ENCODE results near the gene GNB2. TPM values are rescaled to one million over a fixed set of nuclear protein-coding genes. Genes with fewer than 3 reads are reported as not detected.
"Not testable (repeated sequence)": the region's sequence is repeated elsewhere in the genome, so short reads cannot be mapped to it uniquely, and the experiment has no call there.

GNB2 gene
- total and polyA plus RNA-seq, 12 donors, result 32.8 to 227 (median 106) TPM

DNA sequence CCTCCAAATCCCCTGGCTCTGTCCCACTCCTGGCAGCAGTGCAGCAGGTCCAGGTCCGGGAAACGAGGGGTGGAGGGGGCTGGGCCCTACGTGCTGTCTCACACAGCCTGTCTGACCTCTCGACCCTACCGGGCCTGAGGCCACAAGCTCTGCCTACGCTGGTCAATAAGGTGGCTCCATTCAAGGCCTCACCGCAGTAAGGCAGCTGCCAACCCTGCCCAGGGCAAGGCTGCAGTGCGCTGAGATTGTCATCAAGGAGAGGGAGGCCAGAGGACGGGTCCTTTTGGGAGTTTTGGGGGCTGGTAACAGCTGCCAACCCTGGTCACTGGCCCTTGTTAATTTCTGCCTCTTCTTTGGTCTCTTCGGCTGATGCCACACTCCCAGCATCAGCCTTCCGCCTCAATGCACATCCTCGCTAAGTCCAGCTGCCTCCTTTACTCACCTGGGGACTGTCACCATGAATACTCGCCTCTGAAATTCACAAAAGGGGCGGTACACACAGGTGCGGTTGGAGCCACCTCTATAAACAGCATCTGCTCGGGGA is 50.3 kb downstream of the GNB2 start:
- Histone ChIP-seq H3K4me1 (peaks cover 0 to 17% (median 0%) of the 10 kb centered on the region in 9 donors), H3K27me3 (peaks cover 4 to 79% (median 57%) of the 10 kb centered on the region in 7 donors), H3K9me3 (no peaks in the 10 kb centered on the region), H3K36me3 (no peaks in the 10 kb centered on the region), H3K27ac (no peak overlapping the region), H3K4me3 (no peak overlapping the region)
- ATAC-seq (no peak), DNase-seq (no peak)
- WGBS, 2 donors, result 83 to 85% methylated on average over 16 of the region's 16 CpGs
- TF ChIP-seq, protein P1, sequence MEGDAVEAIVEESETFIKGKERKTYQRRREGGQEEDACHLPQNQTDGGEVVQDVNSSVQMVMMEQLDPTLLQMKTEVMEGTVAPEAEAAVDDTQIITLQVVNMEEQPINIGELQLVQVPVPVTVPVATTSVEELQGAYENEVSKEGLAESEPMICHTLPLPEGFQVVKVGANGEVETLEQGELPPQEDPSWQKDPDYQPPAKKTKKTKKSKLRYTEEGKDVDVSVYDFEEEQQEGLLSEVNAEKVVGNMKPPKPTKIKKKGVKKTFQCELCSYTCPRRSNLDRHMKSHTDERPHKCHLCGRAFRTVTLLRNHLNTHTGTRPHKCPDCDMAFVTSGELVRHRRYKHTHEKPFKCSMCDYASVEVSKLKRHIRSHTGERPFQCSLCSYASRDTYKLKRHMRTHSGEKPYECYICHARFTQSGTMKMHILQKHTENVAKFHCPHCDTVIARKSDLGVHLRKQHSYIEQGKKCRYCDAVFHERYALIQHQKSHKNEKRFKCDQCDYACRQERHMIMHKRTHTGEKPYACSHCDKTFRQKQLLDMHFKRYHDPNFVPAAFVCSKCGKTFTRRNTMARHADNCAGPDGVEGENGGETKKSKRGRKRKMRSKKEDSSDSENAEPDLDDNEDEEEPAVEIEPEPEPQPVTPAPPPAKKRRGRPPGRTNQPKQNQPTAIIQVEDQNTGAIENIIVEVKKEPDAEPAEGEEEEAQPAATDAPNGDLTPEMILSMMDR (IDR thresholded peaks at IDR 0.05), result no peak
- intact Hi-C loops (cut with DNase I), result loop anchor here in 2 of 10 donors (10.0 kb wide), 1 partner anchor 259 kb away; the partner anchor contains the start of gene SPACDR (in 2 of the 2)

DNA sequence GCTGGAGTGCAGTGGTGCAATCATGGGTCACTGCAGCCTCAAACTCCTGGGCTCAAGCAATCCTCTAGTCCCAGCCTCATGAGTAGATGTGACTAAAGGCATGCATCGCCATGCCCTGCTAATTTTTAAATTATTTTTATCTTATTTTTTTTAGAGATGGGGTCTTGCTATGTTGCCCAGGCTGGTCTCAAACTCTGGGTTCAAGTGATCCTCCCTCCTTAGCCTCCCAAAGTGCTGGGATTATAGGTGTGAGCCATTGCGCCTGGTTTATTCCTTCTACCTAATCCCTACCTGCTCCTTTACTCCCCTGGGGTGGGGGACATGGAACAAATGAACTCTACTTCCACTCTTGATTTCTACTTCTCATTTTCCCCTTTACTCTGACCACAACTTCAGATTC is 50.8 kb downstream of the GNB2 start:
- ATAC-seq, H3K36me3 ChIP-seq, DNase-seq, H3K9me3 ChIP-seq, H3K4me3 ChIP-seq, H3K27ac ChIP-seq: not testable (repeated sequence)
- WGBS, 2 donors, result 90% methylated on average over 2 of the region's 2 CpGs
- Histone ChIP-seq H3K4me1 (peaks cover 0 to 17% (median 0%) of the 10 kb centered on the region in 9 donors), H3K27me3 (peaks cover 4 to 75% (median 56%) of the 10 kb centered on the region in 7 donors)
- intact Hi-C loops (cut with DNase I), result loop anchor here in 2 of 10 donors (10.0 kb wide), 1 partner anchor 260 kb away; the partner anchor contains the start of gene SPACDR (in 2 of the 2)

DNA sequence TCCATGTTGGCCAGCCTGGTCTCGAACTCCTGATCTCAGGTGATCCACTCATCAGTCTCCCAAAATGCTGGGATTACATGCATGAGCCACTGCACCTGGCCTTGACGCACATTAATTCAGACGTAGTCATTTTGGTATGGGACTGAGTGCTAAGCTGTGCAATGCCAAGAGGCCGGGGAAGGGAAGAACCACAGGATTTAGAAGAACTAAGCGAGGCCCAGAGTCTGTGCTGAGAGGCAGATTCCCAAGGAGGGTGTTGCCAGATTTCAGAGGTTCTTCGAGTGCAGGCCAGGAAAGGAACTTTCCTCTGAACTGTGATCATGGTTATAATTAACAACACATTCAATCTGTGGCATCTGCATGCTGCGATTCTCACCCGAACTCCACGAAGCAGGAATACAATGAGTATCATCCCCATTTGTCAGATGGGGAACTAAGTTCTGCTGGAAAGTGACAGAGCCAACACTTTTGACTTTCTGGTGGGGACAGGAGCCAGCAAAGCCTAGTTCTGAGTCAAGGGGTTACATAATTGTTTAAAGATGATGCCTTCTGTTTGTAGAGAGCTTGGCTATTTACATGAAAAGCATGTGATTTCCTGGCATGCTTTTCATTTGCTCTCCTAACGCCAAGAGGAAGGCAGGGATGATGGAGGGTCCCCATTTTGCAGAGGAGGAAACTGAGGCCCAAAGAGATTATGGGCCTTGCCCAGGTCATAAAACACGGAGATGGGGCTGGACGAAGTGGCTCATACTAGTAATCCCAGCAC is 53.6 kb downstream of the GNB2 start:
- Histone ChIP-seq H3K4me1 (peaks cover 0 to 6% (median 0%) of the 10 kb centered on the region in 9 donors), H3K4me3 (no peak overlapping the region), H3K9me3 (no peaks in the 10 kb centered on the region), H3K27ac (no peak overlapping the region), H3K36me3 (no peaks in the 10 kb centered on the region), H3K27me3 (peaks cover 0 to 67% (median 28%) of the 10 kb centered on the region in 7 donors)
- TF ChIP-seq, protein P1 (IDR thresholded peaks at IDR 0.05), result no peak
- ATAC-seq (no peak), DNase-seq (no peak)
- WGBS, 2 donors, result 64 to 65% methylated on average over 12 of the region's 12 CpGs
- intact Hi-C loops (cut with DNase I), result loop anchor here in 4 of 10 donors (5.0 to 10.0 kb wide), 3 partner anchors 165 to 262 kb away; partner anchors contain the start of gene SPACDR (in 2 of the 4)

DNA sequence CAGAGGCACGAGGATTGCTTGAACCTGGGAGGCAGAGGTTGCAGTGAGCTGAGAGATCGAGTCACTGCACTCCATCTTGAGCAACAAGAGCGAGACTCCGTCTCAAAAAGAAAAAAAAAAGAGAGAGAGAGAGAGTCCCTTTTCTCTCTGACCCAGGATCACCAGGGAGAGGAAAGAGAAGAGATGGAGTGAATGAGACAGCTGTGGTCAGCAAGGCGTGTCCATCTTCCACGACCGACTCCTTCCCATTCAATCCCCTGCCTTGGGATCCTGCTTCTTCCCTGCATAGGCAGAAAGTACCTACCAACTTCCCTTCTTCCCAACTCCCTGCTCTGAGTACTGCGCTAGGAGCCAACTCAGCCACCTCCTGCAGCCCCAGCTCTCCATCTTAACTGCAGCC is 54.7 kb downstream of the GNB2 start:
- no peak overlapping the region for H3K4me3 ChIP-seq
- no peaks in the 10 kb centered on the region for H3K36me3 ChIP-seq
- no peak for DNase-seq
- no peak for ATAC-seq
- intact Hi-C loops (cut with DNase I), result loop anchor here in 5 of 10 donors (1.0 to 10.0 kb wide), 4 partner anchors 16 to 263 kb away; partner anchors contain the start of gene SPACDR (in 2 of the 5)
- no peak overlapping the region for H3K27ac ChIP-seq
- 72 to 76% methylated on average over 8 of the region's 8 CpGs for WGBS, 2 donors
- no peaks in the 10 kb centered on the region for H3K9me3 ChIP-seq
- H3K27me3 ChIP-seq, result peaks cover 0 to 62% (median 18%) of the 10 kb centered on the region in 7 donors
- peaks cover 0 to 6% (median 0%) of the 10 kb centered on the region in 9 donors for H3K4me1 ChIP-seq
- TF ChIP-seq, protein P1 (IDR thresholded peaks at IDR 0.05), result no peak

Other genes starting within 250 kb of the GNB2 start
- gene ZCWPW1, start 245.0 kb upstream of the GNB2 start, total RNA-seq, result 1 to 10 TPM; 3.3 to 5.5 (median 4.0) TPM
- 1 to 10 TPM; 7.2 to 7.5 TPM for gene ZCWPW1, start 245.0 kb upstream of the GNB2 start, polyA plus RNA-seq
- 10 to 100 TPM; 17.2 to 27.7 (median 23.0) TPM for gene MEPCE, start 243.9 kb upstream of the GNB2 start, total RNA-seq
- 10 to 100 TPM; 15.1 to 18.7 TPM for gene MEPCE, start 243.9 kb upstream of the GNB2 start, polyA plus RNA-seq
- 10 to 100 TPM in 7 of 10 donors, 1 to 10 TPM in 3; 7.5 to 18.2 (median 11.3) TPM for gene PPP1R35, start 237.2 kb upstream of the GNB2 start, total RNA-seq
- 10 to 100 TPM; 30.3 to 60.4 TPM for gene PPP1R35, start 237.2 kb upstream of the GNB2 start, polyA plus RNA-seq
- gene SPACDR, start 209.5 kb upstream of the GNB2 start, total RNA-seq, result 1 to 10 TPM in 2 of 10 donors, under 1 TPM in 4, not detected in 4; 0.28 to 1.1 (median 0.54) TPM
- gene SPACDR, start 209.5 kb upstream of the GNB2 start, polyA plus RNA-seq, result 1 to 10 TPM in 1 of 2 donors, under 1 TPM in 1; 0.93 to 1.3 TPM
- 10 to 100 TPM; 36.0 to 72.3 (median 46.7) TPM for gene TSC22D4, start 194.5 kb upstream of the GNB2 start, total RNA-seq
- 10 to 100 TPM; 46.0 to 53.7 TPM for gene TSC22D4, start 194.5 kb upstream of the GNB2 start, polyA plus RNA-seq
- under 1 TPM; 0.10 to 0.86 (median 0.30) TPM for gene NYAP1, start 189.8 kb upstream of the GNB2 start, total RNA-seq
- gene NYAP1, start 189.8 kb upstream of the GNB2 start, polyA plus RNA-seq, result under 1 TPM; 0.30 to 0.59 TPM
- gene AGFG2, start 134.5 kb upstream of the GNB2 start, total RNA-seq, result 10 to 100 TPM; 20.7 to 35.8 (median 28.4) TPM
- gene AGFG2, start 134.5 kb upstream of the GNB2 start, polyA plus RNA-seq, result 10 to 100 TPM in 1 of 2 donors, 1 to 10 TPM in 1; 9.9 to 24.0 TPM
- gene SAP25, start 99.8 kb upstream of the GNB2 start, total RNA-seq, result under 1 TPM in 5 of 10 donors, not detected in 5; 0.36 to 0.87 (median 0.62) TPM
- gene SAP25, start 99.8 kb upstream of the GNB2 start, polyA plus RNA-seq, result 1 to 10 TPM in 1 of 2 donors, under 1 TPM in 1; 0.88 to 2.3 TPM
- 10 to 100 TPM; 18.4 to 37.9 (median 23.6) TPM for gene LRCH4, start 87.6 kb upstream of the GNB2 start, total RNA-seq
- gene LRCH4, start 87.6 kb upstream of the GNB2 start, polyA plus RNA-seq, result 10 to 100 TPM; 36.1 to 57.6 TPM
- under 1 TPM in 8 of 10 donors, not detected in 2; 0.15 to 0.66 (median 0.40) TPM for gene FBXO24, start 87.4 kb upstream of the GNB2 start, total RNA-seq
- under 1 TPM; 0.20 to 0.73 TPM for gene FBXO24, start 87.4 kb upstream of the GNB2 start, polyA plus RNA-seq
- gene PCOLCE, start 71.4 kb upstream of the GNB2 start, total RNA-seq, result 10 to 100 TPM; 13.1 to 59.6 (median 25.8) TPM
- gene PCOLCE, start 71.4 kb upstream of the GNB2 start, polyA plus RNA-seq, result 10 to 100 TPM; 56.4 to 74.3 TPM
- 10 to 100 TPM in 5 of 10 donors, 1 to 10 TPM in 5; 8.0 to 12.5 (median 9.9) TPM for gene MOSPD3, start 61.2 kb upstream of the GNB2 start, total RNA-seq
- 10 to 100 TPM; 11.2 to 12.6 TPM for gene MOSPD3, start 61.2 kb upstream of the GNB2 start, polyA plus RNA-seq
- under 1 TPM in 3 of 10 donors, not detected in 7; 0.20 to 0.57 (median 0.49) TPM for gene TFR2, start 32.2 kb upstream of the GNB2 start, total RNA-seq
- gene TFR2, start 32.2 kb upstream of the GNB2 start, polyA plus RNA-seq, result under 1 TPM; 0.29 to 0.58 TPM
- gene ACTL6B, start 17.3 kb upstream of the GNB2 start, total RNA-seq, result not detected
- not detected for gene ACTL6B, start 17.3 kb upstream of the GNB2 start, polyA plus RNA-seq
- 10 to 100 TPM; 20.5 to 33.9 (median 24.2) TPM for gene GIGYF1, start 20.5 kb downstream of the GNB2 start, total RNA-seq
- 10 to 100 TPM in 1 of 2 donors, 1 to 10 TPM in 1; 9.4 to 47.3 TPM for gene GIGYF1, start 20.5 kb downstream of the GNB2 start, polyA plus RNA-seq
- 10 to 100 TPM; 23.2 to 34.9 (median 25.3) TPM for gene POP7, start 32.4 kb downstream of the GNB2 start, total RNA-seq
- 10 to 100 TPM; 35.5 to 71.5 TPM for gene POP7, start 32.4 kb downstream of the GNB2 start, polyA plus RNA-seq
- under 1 TPM in 1 of 10 donors, not detected in 9; 0.23 TPM for gene EPO, start 46.7 kb downstream of the GNB2 start, total RNA-seq
- not detected for gene EPO, start 46.7 kb downstream of the GNB2 start, polyA plus RNA-seq
- gene ZAN, start 59.9 kb downstream of the GNB2 start, total RNA-seq, result not detected
- not detected for gene ZAN, start 59.9 kb downstream of the GNB2 start, polyA plus RNA-seq
- 10 to 100 TPM; 13.8 to 41.6 (median 21.0) TPM for gene EPHB4, start 153.8 kb downstream of the GNB2 start, total RNA-seq
- gene EPHB4, start 153.8 kb downstream of the GNB2 start, polyA plus RNA-seq, result 10 to 100 TPM; 14.4 to 27.6 TPM
- 10 to 100 TPM in 1 of 10 donors, 1 to 10 TPM in 9; 4.8 to 15.7 (median 6.9) TPM for gene SLC12A9, start 179.0 kb downstream of the GNB2 start, total RNA-seq
- 10 to 100 TPM; 10.2 to 14.0 TPM for gene SLC12A9, start 179.0 kb downstream of the GNB2 start, polyA plus RNA-seq
- 10 to 100 TPM; 13.0 to 23.7 (median 17.7) TPM for gene TRIP6, start 193.6 kb downstream of the GNB2 start, total RNA-seq
- gene TRIP6, start 193.6 kb downstream of the GNB2 start, polyA plus RNA-seq, result 10 to 100 TPM; 15.4 to 26.3 TPM
- gene SRRT, start 201.4 kb downstream of the GNB2 start, total RNA-seq, result 10 to 100 TPM; 38.4 to 69.5 (median 49.6) TPM
- gene SRRT, start 201.4 kb downstream of the GNB2 start, polyA plus RNA-seq, result 10 to 100 TPM; 47.6 to 67.6 TPM
- gene UFSP1, start 216.0 kb downstream of the GNB2 start, total RNA-seq, result 1 to 10 TPM in 9 of 10 donors, under 1 TPM in 1; 0.99 to 3.3 (median 1.7) TPM
- 1 to 10 TPM; 3.1 to 3.4 TPM for gene UFSP1, start 216.0 kb downstream of the GNB2 start, polyA plus RNA-seq
- 1 to 10 TPM in 2 of 10 donors, under 1 TPM in 8; 0.27 to 1.1 (median 0.71) TPM for gene ACHE, start 222.1 kb downstream of the GNB2 start, total RNA-seq
- under 1 TPM; 0.80 to 0.94 TPM for gene ACHE, start 222.1 kb downstream of the GNB2 start, polyA plus RNA-seq